NCI-H187 (cell line): Measurements from ENCODE around the gene PTPRD.
"Not testable (repeated sequence)": the region's sequence is repeated elsewhere in the genome, so short reads cannot be mapped to it uniquely, and the experiment has no call there.

Source experiments
- DNase-seq, 2 experiments: peaks; one replicate each; lab custom pipeline; 2025; lab: John Stamatoyannopoulos, UW

Gene PTPRD

DNA sequence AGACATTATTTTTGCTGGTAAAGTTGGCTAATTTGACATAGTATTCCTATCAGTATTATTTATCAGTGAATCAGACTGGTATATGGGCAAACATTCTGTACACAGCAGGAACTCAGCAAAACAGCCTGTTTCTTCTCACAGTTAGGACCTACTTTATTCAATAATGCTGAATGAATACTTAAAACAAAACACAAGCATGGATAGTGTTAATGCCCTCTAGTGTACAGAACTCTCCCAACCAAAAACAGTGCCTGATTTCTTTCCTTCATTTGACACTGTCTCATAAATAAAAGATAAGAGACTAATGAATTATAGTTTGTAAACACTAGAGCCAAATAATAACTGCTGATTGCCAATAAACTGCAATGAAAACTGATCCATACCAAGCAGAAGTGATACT, 1113.3 kb downstream of the PTPRD start:
- no peak for DNase-seq

DNA sequence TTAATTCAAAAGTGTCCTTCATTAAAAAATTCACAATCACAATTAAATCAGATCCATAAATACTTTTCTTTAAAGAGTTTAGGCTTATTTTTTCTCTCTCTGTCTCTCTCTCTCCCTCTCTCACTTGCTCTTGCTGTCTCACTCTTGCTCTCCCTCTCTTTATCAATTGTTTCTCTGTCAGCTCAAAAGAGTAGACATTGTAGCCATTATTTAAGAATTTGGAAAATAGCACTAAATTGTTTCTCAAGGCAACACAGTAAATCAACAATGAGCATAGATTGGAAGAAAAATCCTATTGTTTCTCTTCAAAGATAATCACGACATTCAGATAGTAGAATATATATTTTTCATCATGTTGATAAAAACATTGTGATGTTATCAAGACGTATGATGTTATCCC, 1114.0 kb downstream of the PTPRD start:
- no peak for DNase-seq

DNA sequence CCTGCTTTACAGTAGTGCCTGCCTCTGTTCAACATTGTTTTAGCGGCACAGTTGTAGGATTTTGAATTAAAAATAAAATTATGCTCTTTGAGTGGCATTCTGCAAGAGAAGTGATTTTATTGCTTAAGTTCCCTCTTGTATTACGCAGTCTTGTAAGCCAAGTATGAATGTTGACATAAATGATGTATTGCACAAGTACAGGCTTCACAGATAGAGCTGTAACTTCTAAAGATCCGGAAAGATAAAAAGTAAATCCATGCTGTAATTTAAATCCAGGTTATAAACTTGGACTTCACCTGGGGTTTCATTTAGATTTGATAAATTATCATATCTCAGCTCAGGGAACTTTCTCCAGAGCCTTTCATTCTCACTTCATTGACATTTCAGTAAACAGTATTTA, 1114.7 kb downstream of the PTPRD start:
- no peak for DNase-seq

DNA sequence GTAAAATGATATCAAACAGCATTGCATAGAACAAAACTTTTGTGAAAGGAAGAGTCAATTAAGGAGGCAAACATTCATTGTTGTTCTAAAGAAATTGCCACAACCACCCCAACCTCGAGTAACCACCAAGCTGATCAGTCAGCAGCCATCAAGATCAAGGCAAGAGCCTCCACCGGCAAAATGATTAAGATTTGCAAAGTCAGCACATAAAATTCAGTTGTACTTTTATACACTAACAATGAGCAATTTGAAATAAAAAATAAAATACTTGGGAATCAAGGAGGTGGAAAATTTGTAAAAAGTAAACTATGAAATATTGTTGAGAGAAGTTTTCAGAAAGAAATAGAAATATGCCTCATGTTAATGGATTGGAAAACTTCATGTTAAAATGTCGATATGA, 1118.5 kb downstream of the PTPRD start:
- no peak for DNase-seq

DNA sequence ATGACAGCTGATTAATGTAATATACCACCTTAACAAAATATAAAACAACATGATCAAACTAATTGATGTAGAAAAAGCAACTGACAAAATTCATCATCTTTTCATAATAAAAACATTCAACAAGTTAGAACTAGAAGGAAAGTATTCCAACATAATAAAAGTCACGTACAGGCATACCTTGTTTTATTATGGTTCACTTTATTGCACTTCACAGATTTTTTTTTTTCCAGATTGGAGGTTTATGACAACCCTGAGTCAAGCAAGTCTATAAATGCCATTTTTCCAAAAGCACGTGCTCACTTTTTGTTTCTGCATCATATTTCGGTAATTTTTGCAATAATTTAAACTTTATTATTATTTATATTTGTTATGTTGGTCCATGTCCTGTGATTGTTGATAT, 1120.3 kb downstream of the PTPRD start:
- no peak for DNase-seq

DNA sequence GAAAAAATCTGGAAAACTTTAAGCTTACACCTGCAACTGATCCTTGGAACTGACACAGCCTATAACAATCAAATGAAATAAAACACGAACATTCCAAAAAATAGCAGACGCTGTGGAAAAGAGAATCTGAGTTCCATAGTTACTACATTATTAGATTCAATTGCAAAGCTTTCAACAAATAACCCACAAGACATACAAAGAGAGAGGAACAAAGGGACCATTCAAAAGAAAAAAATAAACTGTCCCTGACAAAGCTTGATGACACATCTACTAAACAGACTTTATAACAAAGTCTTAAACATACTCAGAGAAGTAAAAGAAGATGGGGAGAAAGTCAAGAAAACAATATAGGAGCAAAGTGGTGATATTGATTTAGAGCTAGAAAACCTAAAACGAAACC, 1123.6 kb downstream of the PTPRD start:
- no peak for DNase-seq

DNA sequence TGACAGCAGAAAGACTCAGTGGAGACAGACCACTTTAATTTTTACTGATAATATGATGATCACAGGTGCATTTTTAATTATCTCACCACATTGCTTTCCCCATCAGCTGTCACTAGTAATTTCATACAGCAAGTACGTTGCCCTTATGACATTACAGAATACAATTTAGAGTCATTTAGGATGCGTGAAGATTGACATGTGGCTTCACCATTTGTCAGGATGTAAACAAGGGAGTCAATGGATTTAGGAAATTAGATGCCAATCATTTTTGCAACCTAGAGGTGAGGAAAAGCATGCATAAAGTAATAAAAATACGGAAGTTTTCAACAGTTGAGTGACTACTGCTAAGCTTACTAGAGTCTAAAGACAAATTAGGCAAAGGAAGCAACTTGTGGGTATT, 1129.6 kb downstream of the PTPRD start:
- DNase-seq: no peak

DNA sequence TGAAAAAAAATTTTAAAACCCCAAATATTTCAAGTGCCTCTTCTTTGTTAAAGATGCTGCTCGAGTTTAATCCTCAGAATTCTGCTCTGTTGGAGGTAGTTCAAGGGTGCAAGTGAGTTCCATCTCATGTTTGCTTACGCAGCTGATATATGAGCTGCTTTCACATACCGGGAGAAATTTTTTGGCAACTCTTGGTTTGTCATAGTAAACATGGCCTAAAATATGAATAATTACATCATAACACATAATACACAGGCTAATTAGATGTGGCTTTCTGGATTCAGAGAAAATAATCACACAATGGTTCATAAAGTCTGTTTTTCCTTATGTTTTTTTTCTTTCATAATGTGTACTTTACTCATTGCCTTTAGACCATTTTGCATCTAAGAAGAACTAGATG, 1134.1 kb downstream of the PTPRD start:
- DNase-seq: no peak

DNA sequence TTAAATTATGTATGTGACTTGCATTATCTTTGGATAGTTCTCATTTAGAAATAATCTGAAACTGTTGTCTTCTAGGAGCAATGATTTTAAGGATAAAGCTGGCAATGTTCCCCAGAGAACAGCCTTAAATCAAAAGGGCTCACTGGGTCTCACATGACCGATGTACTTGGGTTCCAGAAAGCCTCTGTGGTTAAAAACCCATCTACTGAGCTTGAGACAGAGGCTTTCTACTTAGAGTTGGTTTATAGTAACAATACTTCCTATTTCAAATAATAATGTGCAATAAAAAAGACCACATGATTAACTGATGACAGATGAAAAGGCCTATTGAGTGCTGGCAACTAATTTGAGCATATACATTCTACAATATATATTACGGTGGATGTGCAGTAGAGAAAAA, 1143.5 kb downstream of the PTPRD start:
- DNase-seq: no peak

DNA sequence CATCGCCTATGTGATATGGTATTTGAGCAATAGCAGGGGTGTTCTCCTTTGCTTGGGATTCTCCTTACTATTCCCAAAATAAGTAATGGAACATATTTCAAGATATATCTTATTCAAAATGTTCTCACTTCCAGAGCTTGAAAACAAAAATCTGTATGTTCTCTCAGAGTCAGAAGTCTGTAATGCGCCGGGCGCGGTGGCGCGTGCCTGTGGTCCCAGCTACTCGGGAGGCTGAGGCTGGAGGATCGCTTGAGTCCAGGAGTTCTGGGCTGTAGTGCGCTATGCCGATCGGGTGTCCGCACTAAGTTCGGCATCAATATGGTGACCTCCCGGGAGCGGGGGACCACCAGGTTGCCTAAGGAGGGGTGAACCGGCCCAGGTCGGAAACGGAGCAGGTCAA, 1170.9 kb downstream of the PTPRD start:
- not testable (repeated sequence) for DNase-seq

DNA sequence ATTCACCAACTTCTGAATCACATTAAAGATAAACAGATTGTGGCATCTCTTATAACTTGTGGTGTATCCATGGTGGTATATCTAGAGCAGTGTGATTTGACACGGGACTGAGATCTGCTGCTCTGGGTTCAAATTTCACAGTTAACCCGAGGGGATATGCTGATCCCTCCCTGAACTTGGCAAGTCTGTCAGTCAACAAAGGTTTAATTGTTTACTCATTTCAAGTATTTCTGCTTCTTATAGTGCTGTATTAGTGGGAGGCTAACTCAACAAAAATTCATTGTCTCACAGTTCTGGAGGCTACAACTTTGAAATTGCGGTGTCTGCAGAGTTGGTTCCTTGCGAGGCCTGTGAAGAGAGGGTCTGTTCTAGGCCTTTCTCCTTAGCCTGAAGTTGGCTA, 1175.2 kb downstream of the PTPRD start:
- DNase-seq: no peak

DNA sequence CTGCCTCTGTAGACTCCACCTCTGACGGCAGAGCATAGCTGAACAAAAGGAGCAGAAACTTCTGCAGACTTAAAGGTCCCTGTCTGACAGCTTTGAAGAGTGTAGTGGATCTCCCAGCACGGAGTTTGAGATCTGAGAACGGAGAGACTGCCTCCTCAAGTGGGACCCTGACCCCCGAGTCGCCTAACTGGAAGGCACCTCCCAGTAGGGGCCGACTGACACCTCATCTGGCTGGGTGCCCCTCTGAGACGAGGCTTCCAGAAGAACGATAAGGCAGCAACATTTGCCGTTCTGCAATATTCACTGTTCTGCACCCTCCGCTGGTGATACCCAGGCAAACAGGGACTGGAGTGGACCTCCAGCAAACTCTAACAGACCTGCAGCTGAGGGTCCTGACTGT, 1186.3 kb downstream of the PTPRD start:
- DNase-seq: not testable (repeated sequence)

DNA sequence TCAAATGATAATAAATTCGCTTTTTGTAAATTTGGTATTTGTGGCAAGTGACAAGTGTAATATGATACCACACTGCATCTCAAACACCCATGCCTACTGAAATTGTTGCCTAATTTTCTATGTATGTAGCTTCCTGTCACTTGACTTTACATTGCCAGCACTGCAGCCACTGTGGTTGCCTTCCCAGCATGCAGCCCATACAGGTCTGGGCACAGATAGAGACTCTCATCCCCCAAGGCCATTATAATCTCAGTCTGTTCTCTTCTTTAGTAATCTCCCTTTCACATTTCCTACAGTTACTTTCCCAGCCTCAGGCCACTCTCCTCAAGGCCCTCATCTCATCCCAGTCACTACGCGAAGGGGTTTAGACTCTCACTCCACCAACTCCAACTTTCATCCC, 1200.6 kb downstream of the PTPRD start:
- DNase-seq: no peak

DNA sequence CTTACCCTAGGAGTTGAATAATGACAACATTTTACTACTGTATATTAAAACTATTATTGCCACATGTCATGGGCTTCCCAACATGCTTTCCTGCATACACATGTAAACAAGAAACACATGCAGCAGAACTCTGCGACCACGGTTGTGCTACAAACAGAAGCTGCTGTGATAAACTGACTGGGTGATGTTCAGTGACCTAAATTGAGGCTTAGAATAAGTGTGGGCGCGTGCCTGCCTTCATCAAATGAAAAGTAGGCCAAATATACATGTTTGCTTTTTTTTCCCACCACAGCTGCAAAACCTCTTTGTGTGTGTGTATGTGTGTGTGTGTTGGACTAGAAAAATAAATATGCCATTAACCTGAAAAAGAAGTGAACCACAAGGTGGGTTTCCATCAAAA, 1202.1 kb downstream of the PTPRD start:
- DNase-seq: no peak

DNA sequence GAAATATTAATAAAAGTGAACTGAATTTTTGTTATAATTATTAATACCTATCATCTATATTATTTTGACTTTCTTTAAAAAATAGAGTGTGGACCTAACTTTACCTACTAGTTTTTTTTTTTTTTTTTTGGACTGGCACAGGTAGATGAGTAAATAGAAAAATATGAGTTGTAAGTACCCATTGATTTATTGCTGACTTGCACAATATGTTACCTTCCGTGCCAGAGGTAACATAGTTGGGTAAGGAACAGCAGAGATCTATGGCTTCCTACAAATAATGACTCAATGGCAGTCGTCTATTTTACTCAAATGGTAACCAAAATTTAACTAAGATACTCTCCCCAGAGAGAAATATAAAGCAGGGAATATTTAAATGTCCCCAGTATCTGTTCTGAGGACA, 1212.8 kb downstream of the PTPRD start:
- DNase-seq: no peak

DNA sequence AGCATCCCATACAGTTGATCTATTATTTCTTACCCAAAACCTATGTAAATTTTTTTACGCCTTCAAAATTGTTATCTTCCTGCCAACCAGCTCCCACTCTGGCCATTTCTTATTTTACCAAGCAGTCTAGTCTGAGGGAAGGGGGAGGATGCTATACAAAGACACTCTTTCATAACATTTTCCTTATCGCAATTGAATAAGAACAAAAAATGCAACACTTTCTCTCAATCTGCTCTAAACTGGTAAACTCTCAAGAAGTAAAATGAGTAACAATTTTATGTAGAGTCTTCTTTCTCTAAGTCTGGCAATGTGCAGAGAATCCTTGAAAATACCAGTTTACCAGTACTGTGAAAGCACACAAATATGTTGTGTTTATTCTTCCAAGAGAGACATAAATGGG, 1216.3 kb downstream of the PTPRD start:
- no peak for DNase-seq

DNA sequence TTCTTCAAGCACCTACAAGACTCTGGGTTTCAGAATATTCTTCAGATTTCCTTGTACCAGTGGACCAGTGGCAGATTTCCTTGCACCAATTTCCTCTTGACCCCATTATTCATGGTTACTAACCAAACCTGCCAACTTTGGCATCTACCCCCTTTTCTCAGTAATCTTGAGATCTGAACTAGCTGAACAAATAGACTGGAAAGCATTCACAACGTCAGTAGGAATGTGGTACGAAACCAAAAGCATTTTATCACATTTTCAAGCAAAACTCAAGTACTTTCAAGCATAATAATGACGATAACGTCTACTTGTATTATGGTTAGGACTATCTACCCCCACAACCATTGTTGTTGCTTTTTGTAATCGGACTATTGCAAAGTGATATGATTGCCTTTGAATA, 1217.3 kb downstream of the PTPRD start:
- DNase-seq: no peak

DNA sequence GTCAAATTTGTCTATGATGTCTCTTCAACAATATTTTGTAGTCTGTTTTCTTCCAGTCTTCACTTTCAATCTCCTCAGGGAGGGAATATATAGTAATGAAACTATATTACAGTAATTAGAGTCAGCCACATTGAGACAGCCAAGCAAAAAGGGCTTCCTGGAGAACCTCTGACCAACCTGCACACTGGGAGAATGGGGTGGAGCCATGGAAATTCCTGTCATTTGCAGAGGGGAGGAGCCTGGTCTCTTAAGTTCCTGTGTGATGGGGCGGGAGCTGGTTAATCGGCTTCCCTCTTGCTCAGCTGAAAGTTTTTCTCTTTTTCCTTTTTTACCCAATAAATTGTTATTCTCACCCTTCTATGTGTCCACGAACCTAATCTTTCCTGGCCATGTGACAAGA, 1220.0 kb downstream of the PTPRD start:
- no peak for DNase-seq

DNA sequence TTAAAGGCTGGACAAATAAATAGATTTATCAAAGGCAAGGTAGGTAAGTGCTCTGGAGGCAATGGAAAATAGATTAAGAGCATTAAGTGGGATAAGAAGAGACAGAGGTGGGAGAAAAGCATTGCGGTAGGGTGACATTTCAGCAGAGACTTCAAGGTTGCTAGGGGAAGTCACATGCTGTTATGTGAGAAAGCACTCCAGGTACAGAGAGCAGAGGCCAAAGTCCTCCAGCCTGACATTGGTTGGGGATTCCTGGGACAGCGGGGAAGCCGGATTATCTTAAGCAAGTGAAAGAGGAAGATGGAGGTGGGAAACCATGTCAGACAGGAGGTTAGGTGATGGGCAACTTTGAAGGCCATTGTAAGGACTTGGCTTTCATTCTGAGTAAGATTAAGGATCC, 1222.9 kb downstream of the PTPRD start:
- no peak for DNase-seq

DNA sequence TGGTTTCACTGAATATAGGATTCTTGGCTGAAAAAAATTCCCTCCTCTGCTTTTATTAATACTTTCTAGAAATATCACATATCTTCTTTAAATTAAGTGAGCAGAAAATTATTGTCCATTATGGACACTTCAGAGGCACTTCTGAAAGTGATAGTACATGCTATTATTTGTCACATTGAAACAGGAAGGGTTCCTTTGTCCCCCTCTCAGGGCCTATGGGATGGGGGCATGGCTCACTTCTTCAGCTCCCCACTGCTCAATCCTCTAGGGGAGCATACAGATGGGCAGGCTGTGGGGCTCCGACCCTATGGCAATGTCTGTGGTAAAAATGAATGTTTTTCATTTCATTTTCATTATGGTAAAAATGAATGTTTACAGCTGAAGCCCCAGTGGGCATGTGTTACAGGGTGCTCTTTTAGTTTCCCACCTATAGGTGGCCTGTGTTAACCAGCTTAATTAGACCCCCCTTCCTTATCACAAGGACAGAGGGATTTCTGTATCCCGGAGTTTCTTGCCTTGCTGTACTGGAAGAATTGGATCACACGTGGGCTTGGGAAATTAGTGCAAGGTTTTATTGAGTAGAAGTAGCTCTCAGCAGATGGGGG, 1225.2 kb downstream of the PTPRD start:
- no peak for DNase-seq

DNA sequence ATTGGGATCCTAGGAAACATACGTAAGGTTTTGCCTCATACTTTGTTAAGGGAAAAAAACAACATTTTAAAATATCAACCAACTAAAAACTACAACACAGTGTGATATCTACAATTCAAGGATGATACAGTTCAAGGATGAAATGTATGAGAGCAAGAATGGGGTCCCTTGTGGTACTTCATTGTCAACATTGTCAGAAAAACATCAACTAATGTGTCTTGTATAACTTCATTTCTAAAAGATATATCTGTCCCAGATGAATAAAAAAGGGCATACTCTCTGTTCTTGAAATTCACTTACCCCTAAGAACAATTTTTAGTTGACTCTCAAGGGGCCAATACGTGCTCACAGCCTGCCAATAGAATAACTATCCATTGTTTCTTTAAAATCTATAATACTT, 1250.5 kb downstream of the PTPRD start:
- no peak for DNase-seq

DNA sequence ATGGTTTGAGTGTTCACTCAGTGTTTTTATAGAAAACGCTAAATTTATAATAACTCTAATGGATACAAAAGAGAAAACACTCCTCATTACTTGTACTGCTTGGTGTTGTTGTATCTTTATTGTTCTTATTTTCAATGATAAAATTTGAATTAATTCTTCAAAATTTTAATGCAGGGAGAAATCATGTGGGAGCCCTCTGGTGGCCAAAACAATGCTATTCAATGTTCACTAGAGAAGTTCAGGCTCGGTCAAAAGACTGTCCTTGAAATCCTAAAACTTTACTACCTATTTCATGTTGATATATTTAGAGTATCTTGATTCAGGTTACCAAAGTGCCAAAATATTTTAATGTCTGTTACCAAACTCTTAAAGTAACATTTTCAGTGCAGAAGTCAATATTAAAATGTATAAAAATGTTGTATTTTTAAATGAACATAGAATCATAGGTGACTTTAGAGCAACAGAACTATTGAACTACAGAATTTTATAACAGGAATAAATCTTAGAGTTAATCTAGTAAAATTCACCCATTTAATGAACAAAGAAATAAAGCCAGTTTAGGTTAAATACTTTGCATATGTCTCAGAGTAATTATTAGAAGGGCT, 1259.8 kb downstream of the PTPRD start:
- DNase-seq: no peak

DNA sequence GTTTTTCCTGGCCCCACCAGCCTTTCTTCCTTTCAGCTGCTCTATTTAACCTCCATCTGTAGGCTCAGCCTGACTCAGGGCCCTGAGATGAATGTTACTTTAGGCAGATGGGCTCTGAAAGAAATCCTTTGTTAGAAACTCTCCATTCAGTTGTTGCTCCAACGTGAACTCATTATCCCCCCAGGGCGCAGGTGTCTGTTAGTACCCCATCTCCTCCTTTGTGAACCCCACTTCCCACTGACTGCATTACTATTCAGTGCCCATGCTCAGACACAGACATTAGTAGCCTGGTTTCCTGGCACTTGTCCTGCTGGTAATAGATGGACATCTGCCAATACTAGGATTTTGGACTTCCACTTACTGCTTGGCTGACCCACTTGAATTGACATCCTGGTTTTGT, 1271.6 kb downstream of the PTPRD start:
- DNase-seq: no peak

DNA sequence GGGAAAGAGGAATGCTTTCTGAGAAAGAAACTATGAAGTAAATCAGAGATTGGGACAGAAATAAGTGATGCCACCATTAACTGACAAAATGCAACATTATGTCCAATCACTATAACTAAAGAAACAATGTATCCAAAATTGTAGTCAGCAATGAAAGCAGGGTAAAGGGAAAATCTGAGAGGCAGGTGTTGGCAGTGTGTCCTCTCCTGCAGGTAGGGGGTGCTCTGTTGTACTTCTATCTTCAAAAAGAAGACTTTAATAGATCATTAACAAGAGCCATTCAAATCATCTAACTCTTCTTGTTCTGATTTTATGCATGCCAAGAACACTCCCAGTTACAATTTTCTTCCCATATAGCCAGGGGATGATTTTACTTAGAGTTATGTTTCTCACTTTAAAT, 1275.7 kb downstream of the PTPRD start:
- no peak for DNase-seq

DNA sequence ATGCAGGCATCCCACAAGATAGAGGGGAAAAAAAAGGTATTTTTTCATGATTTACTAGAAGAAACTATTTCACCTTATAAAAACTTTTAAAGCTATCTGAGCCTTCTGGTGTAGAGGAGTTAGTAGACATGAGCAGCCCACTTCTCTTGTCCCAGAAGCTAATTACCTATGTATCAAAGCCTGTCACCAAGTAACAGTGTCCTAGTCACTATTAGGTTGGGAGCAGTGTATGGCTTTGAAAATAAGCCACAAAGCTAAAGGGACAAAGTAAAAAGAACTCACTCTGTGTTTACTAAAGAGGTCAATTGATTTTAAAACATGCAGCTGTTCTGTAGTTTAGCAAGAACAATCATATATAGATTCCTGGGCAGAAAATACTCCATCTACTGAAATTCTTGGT, 1286.1 kb downstream of the PTPRD start:
- no peak for DNase-seq
